MCF 10A (cell line): Measurements from ENCODE around the gene SCN8A. TPM values are rescaled to one million over a fixed set of nuclear protein-coding genes. Genes with fewer than 3 reads are reported as not detected.

ENCODE experiments used
- BruUV-seq: library from RNA; stranded (reverse); fragments of 400-500 nt; replicated peaks from 2 replicates; lab custom pipeline; 2021; lab: Mats Ljungman, UMichigan
- CTCF ChIA-PET: fragments of 300-600 bp; sonication (Branson Sonifier 250); formaldehyde crosslinking; extraction: SDS; loops from one replicate; lab custom pipeline; 2021; ENCODE audit warnings: antibody characterized with exemption, inconsistent platforms; lab: Yijun Ruan, JAX
- POLR2A ChIA-PET: fragments of 300-600, 350-650 bp; sonication (Branson Sonifier 250); formaldehyde crosslinking; extraction: SDS; loops from one replicate; lab custom pipeline; 2020; ENCODE audit warnings: antibody characterized with exemption, inconsistent platforms; lab: Yijun Ruan, JAX
- DNase-seq: peaks from one replicate; pipeline ENCODE4 v3.0.0-alpha.2; 2018; ENCODE audit not compliant: unreplicated experiment
- H3K27ac Mint-ChIP-seq: one replicate; pipeline ENCODE4 v1.8.0; 2022; ENCODE audit warnings: mild to moderate bottlenecking, low read depth, mixed read lengths; ENCODE audit not compliant: unreplicated experiment
- H3K27me3 Mint-ChIP-seq: one replicate; pipeline ENCODE4 v1.8.0; 2022; ENCODE audit warnings: mixed read lengths; ENCODE audit not compliant: insufficient read depth, unreplicated experiment
- H3K36me3 Mint-ChIP-seq: one replicate; pipeline ENCODE4 v1.8.0; 2022; ENCODE audit warnings: mild to moderate bottlenecking, moderate library complexity, mixed read lengths; ENCODE audit not compliant: insufficient read depth, unreplicated experiment
- H3K4me1 Mint-ChIP-seq: one replicate; pipeline ENCODE4 v1.8.0; 2022; ENCODE audit warnings: mixed read lengths; ENCODE audit not compliant: insufficient read depth, unreplicated experiment
- H3K4me3 Mint-ChIP-seq: one replicate; pipeline ENCODE4 v1.8.0; 2022; ENCODE audit warnings: mild to moderate bottlenecking, moderate library complexity, mixed read lengths; ENCODE audit not compliant: unreplicated experiment
- H3K9me3 Mint-ChIP-seq: one replicate; pipeline ENCODE4 v1.8.0; 2022; ENCODE audit warnings: mixed read lengths; ENCODE audit not compliant: unreplicated experiment
- intact Hi-C: fragments of 100-400 bp; cut with micrococcal nuclease; formaldehyde crosslinking; loops from 2 replicates; pipeline ENCODE4 v1.14.1; 2022
- total RNA-seq: library from RNA; stranded (reverse); gene quantifications from 2 replicates; pipeline ENCODE4 v1.2.3, GENCODE V29; 2022
- TF ChIP-seq, protein P1 (sequence below): fragments of 200-600 bp; IDR thresholded peaks from one replicate; pipeline ENCODE4 v1.8.0; 2022; ENCODE audit warnings: antibody characterized with exemption, mild to moderate bottlenecking; ENCODE audit not compliant: unreplicated experiment

Gene SCN8A
- total RNA-seq, 1 experiment from 2014 or later, result 0.70 TPM

- Mint-ChIP-seq H3K9me3 (no peaks in the 10 kb centered on the region), H3K36me3 (peaks cover 6% of the 10 kb centered on the region), H3K27me3 (peaks cover 19% of the 10 kb centered on the region), H3K4me1 (peaks cover 33% of the 10 kb centered on the region), H3K4me3 (no peak overlapping the region), H3K27ac (no peak overlapping the region)
- TF ChIP-seq, protein P1, sequence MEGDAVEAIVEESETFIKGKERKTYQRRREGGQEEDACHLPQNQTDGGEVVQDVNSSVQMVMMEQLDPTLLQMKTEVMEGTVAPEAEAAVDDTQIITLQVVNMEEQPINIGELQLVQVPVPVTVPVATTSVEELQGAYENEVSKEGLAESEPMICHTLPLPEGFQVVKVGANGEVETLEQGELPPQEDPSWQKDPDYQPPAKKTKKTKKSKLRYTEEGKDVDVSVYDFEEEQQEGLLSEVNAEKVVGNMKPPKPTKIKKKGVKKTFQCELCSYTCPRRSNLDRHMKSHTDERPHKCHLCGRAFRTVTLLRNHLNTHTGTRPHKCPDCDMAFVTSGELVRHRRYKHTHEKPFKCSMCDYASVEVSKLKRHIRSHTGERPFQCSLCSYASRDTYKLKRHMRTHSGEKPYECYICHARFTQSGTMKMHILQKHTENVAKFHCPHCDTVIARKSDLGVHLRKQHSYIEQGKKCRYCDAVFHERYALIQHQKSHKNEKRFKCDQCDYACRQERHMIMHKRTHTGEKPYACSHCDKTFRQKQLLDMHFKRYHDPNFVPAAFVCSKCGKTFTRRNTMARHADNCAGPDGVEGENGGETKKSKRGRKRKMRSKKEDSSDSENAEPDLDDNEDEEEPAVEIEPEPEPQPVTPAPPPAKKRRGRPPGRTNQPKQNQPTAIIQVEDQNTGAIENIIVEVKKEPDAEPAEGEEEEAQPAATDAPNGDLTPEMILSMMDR, result no peak
- BruUV-seq, result no TSS peak
- ChIA-PET POLR2A (interaction anchor here (0.6 to 2.7 kb wide), 9 partner anchors 9 to 321 kb away, joined by 3 to 12 read pairs (median 3); no protein-coding TSS in a partner anchor), CTCF (interaction anchor here (0.5 to 2.4 kb wide), 9 partner anchors 12 to 263 kb away, joined by 3 to 10 read pairs (median 5); no protein-coding TSS in a partner anchor)
- peak; percentile 85 for DNase-seq
- intact Hi-C loops, result no loop called here
Measured at GRCh38 chr12:51683763-51684357, 92.8 kb downstream of the SCN8A start.

DNA sequence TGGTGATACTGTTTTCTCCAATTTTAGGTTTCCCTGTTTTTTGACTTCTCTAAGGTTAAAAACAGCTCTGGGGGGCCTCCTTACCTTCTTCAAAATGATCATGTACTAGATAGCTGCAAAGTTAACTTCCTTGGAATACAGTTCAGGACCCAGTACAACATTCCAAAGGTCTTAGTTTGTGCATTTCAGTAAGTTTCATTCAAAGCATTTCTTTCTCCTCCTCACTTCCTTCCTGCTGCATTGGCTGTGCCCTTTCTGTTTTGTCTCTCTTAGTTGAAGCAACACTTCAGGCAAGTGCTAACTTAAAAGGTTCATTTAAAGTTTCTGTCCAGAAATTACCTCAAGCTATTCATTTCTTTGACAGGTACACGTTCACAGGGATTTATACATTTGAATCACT, 95.7 kb downstream of the SCN8A start:
- Mint-ChIP-seq H3K4me1 (peaks cover 36% of the 10 kb centered on the region), H3K4me3 (no peak overlapping the region), H3K9me3 (no peaks in the 10 kb centered on the region), H3K27ac (peak overlapping the region; percentile 47), H3K36me3 (peaks cover 6% of the 10 kb centered on the region), H3K27me3 (peaks cover 9% of the 10 kb centered on the region)
- CTCF ChIA-PET, result interaction anchor here (0.6 to 1.2 kb wide), 3 partner anchors 11 to 1719 kb away, joined by 3 read pairs; no protein-coding TSS in a partner anchor
- no peak for DNase-seq
- BruUV-seq, result no TSS peak
- intact Hi-C loops, result no loop called here
- TF ChIP-seq, protein P1, result no peak
- POLR2A ChIA-PET, result interaction anchor here (0.6 kb wide), 1 partner anchor 1218 kb away, joined by 3 read pairs; the partner anchor contains the start of gene KRT8

- H3K4me3 Mint-ChIP-seq, result no peak overlapping the region
- no peak for DNase-seq
- H3K4me1 Mint-ChIP-seq, result peaks cover 36% of the 10 kb centered on the region
- TF ChIP-seq, protein P1, result no peak
- CTCF ChIA-PET, result interaction anchor here (0.6 to 1.2 kb wide), 3 partner anchors 12 to 1720 kb away, joined by 3 read pairs; no protein-coding TSS in a partner anchor
- TSS peak; percentile 68 for BruUV-seq
- peaks cover 6% of the 10 kb centered on the region for H3K36me3 Mint-ChIP-seq
- peak overlapping the region; percentile 47 for H3K27ac Mint-ChIP-seq
- H3K27me3 Mint-ChIP-seq, result peaks cover 5% of the 10 kb centered on the region
- intact Hi-C loops, result no loop called here
- no peaks in the 10 kb centered on the region for H3K9me3 Mint-ChIP-seq
- POLR2A ChIA-PET, result interaction anchor here (0.6 kb wide), 2 partner anchors 448 to 1218 kb away, joined by 3 read pairs; partner anchors contain the start of gene KRT8
Measured at GRCh38 chr12:51687177-51687576, 96.1 kb downstream of the SCN8A start.

DNA sequence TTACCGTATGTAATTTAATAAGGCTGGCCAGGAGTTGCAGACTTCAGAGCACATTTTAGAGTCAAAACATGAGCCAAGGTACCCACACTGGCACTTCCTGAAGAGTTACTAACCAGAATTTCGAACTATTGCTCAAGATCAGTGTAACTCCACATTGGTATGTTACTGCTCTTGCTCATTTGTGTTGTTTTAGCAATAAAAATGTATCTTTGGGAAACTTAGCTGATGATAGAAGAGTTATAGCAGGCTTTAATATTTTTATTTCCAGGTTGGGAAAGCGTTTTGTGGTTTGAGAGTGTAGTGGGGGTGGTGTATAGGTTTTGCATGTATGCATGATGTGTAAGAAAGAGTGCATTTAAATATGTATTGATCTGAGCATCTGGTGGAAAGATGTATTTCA, 96.6 kb downstream of the SCN8A start:
- TF ChIP-seq, protein P1, result no peak
- H3K36me3 Mint-ChIP-seq, result peaks cover 6% of the 10 kb centered on the region
- CTCF ChIA-PET, result interaction anchor here (0.7 to 1.2 kb wide), 2 partner anchors 26 to 156 kb away, joined by 3 read pairs; no protein-coding TSS in a partner anchor
- BruUV-seq, result no TSS peak
- H3K27ac Mint-ChIP-seq, result peak overlapping the region; percentile 47
- intact Hi-C loops, result no loop called here
- H3K9me3 Mint-ChIP-seq, result no peaks in the 10 kb centered on the region
- peaks cover 36% of the 10 kb centered on the region for H3K4me1 Mint-ChIP-seq
- peaks cover under 1% of the 10 kb centered on the region for H3K27me3 Mint-ChIP-seq
- peak; percentile 76 for DNase-seq
- no peak overlapping the region for H3K4me3 Mint-ChIP-seq
- POLR2A ChIA-PET, result interaction anchor here (0.6 kb wide), 1 partner anchor 448 kb away, joined by 3 read pairs; no protein-coding TSS in a partner anchor
